ENCODE results near the gene PTPRD. TPM values are rescaled to one million over a fixed set of nuclear protein-coding genes. Genes with fewer than 3 reads are reported as not detected.
"Not testable (repeated sequence)": the region's sequence is repeated elsewhere in the genome, so short reads cannot be mapped to it uniquely, and the experiment has no call there.

PTPRD gene
- total RNA-seq, 2 donors from 2014 or later, result 60.1 to 75.7 TPM

- DNase-seq, result no peak
- no peaks in the 10 kb centered on the region for H3K4me1 ChIP-seq
- no peak overlapping the region for H3K4me3 ChIP-seq
- H3K9me3 ChIP-seq, result no peaks in the 10 kb centered on the region
- H3K9ac ChIP-seq (ENCODE audit: low read depth in 2 of 2, low read length in 2 of 2), result no peak overlapping the region
- no peaks in the 10 kb centered on the region for H3K36me3 ChIP-seq
- no peaks in the 10 kb centered on the region for H3K27me3 ChIP-seq
- H3K27ac ChIP-seq, result no peak overlapping the region
- no peak for TF ChIP-seq CTCF (IDR thresholded peaks at IDR 0.05)
- intact Hi-C loops (cut with DNase I), result no loop called here
These were observed 1596.2 kb downstream of the PTPRD start for GRCh38 chr9:9016597-9016996.

GRCh38 chr9:9004810-9005209 is 1608.0 kb downstream of the PTPRD start:
- TF ChIP-seq CTCF (IDR thresholded peaks at IDR 0.05), result no peak
- DNase-seq, result no peak
- intact Hi-C loops (cut with DNase I), result no loop called here

GRCh38 chr9:9002826-9003583 is 1609.8 kb downstream of the PTPRD start:
- no peak overlapping the region for H3K4me3 ChIP-seq
- no peak for TF ChIP-seq CTCF (IDR thresholded peaks at IDR 0.05)
- no peaks in the 10 kb centered on the region for H3K27me3 ChIP-seq
- no peaks in the 10 kb centered on the region for H3K4me1 ChIP-seq
- H3K9ac ChIP-seq (ENCODE audit: low read depth in 2 of 2, low read length in 2 of 2), result no peak overlapping the region
- intact Hi-C loops (cut with DNase I), result no loop called here
- DNase-seq, result peak; percentile 19
- H3K27ac ChIP-seq, result no peak overlapping the region
- no peaks in the 10 kb centered on the region for H3K9me3 ChIP-seq
- H3K36me3 ChIP-seq, result no peaks in the 10 kb centered on the region

More at GRCh38 chr9:9004810-9005209, 1608.0 kb downstream of the PTPRD start:
- no peak overlapping the region for H3K9ac ChIP-seq (ENCODE audit: low read depth in 2 of 2, low read length in 2 of 2)
- H3K4me3 ChIP-seq, result no peak overlapping the region
- H3K27ac ChIP-seq, result no peak overlapping the region
- H3K36me3 ChIP-seq, result no peaks in the 10 kb centered on the region
- H3K9me3 ChIP-seq, result no peaks in the 10 kb centered on the region
- no peaks in the 10 kb centered on the region for H3K4me1 ChIP-seq
- H3K27me3 ChIP-seq, result no peaks in the 10 kb centered on the region

GRCh38 chr9:8980496-8981013 is 1632.2 kb downstream of the PTPRD start:
- intact Hi-C loops (cut with DNase I), result no loop called here
- Histone ChIP-seq H3K4me1 (no peaks in the 10 kb centered on the region), H3K27me3 (no peaks in the 10 kb centered on the region), H3K9me3 (no peaks in the 10 kb centered on the region), H3K27ac (no peak overlapping the region), H3K36me3 (no peaks in the 10 kb centered on the region), H3K4me3 (no peak overlapping the region), H3K9ac (ENCODE audit: low read depth in 2 of 2, low read length in 2 of 2) (no peak overlapping the region)
- DNase-seq, result no peak
- TF ChIP-seq CTCF (IDR thresholded peaks at IDR 0.05), result no peak

- H3K4me1 ChIP-seq, result no peaks in the 10 kb centered on the region
- TF ChIP-seq CTCF (IDR thresholded peaks at IDR 0.05), result no peak
- H3K9me3 ChIP-seq, result no peaks in the 10 kb centered on the region
- H3K4me3 ChIP-seq, result no peak overlapping the region
- no peaks in the 10 kb centered on the region for H3K27me3 ChIP-seq
- no peaks in the 10 kb centered on the region for H3K36me3 ChIP-seq
- no peak overlapping the region for H3K9ac ChIP-seq (ENCODE audit: low read depth in 2 of 2, low read length in 2 of 2)
- DNase-seq, result no peak
- no peak overlapping the region for H3K27ac ChIP-seq
- intact Hi-C loops (cut with DNase I), result no loop called here
These were observed 1634.5 kb downstream of the PTPRD start for GRCh38 chr9:8978334-8978733.

- H3K9me3 ChIP-seq; H3K27ac ChIP-seq; H3K27me3 ChIP-seq; H3K4me1 ChIP-seq; DNase-seq; intact Hi-C loops (cut with DNase I); H3K9ac ChIP-seq (ENCODE audit: low read depth in 2 of 2, low read length in 2 of 2); H3K4me3 ChIP-seq; H3K36me3 ChIP-seq: not testable (repeated sequence)
These were observed 1644.5 kb downstream of the PTPRD start for GRCh38 chr9:8968350-8968749.
